HG02642 (cell line): ENCODE results near the gene RPS6KC1.
"Not testable (repeated sequence)": the region's sequence is repeated elsewhere in the genome, so short reads cannot be mapped to it uniquely, and the experiment has no call there.

Experiments used
- ATAC-seq: cut with Tn5 transposase; IDR thresholded peaks from one replicate; pipeline ENCODE4 v1.9.1; 2021; ENCODE audit warnings: mild to moderate bottlenecking; ENCODE audit not compliant: unreplicated experiment, poor library complexity

RPS6KC1 gene

GRCh38 chr1:213054733-213055591 is 3.9 kb downstream of the RPS6KC1 start:
- ATAC-seq = no peak

DNA sequence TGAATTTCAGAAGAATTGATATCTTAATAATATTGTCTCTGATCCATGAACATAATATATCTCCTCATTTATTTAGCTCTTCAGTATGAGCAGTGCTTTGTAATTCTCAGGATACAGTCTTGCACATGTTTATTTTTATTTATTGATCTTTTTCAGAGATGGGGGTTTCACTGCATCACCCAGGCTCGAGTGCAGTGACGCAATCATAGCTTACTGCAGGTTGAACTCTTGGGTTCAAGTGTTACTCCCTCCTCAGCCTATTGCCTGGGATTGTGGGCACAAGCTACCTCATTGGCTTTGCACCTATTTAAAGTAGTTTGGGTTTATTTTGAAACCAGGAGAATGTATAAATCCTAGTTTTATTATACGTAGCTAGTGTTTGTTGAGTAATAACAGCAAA is 4.7 kb downstream of the RPS6KC1 start:
- ATAC-seq = no peak

DNA sequence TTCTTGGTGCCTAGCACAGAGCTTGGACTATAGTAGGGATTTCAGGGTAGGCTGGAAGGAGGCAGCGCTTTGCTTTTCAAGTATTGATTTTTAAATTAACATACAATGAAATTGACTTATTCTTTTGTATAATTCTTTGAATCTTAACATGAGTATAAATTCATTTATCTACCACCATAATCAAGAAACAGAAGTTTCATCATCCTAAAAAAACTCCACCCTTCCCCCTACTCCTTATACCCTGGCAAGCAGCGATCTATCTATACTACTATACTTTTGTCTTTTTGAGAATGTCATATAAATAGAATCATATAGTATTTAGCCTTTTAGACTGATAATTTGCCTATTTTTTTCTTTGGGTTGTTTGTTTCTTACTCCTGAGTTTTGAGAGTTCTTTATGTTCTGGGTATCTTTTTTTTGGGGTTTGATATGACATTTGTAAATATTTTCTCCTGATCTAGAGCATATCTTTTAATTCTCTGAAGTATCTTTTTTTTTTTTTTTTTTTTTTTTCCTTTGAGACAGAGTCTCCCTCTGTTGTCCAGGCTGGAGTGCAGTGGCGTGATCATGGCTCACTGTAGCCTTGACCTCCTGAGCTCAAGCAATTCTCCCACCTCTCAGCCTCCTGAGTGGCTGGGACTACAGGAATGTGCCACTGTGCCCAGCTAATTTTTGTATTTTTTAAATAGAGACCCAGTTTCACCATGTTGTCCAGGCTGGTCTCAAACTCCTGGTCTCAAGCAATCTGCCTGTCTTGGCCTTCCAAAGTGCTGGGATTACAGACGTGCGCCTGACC is 6.4 kb downstream of the RPS6KC1 start:
- ATAC-seq = no peak

DNA sequence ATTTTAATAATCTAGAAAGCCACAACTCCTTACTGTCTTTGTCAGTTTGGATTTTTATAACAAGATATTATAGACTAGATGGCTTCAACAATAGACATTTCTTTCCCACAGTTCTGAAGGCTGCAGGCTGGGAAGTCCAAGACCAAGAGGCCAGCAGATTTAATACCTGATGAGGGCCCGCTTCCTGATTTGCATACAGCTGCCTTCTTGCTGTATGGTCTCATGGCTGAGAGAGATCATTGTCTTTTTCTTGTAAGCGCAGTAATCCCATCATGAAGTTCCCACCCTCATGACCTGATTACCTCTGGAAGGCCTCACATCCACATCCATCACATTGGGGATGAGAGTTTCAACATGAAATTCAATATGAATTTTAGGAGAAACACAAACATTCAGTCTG is 9.8 kb downstream of the RPS6KC1 start:
- no peak for ATAC-seq

- no peak for ATAC-seq
Observed at GRCh38 chr1:213061263-213061662, 10.2 kb downstream of the RPS6KC1 start.

DNA sequence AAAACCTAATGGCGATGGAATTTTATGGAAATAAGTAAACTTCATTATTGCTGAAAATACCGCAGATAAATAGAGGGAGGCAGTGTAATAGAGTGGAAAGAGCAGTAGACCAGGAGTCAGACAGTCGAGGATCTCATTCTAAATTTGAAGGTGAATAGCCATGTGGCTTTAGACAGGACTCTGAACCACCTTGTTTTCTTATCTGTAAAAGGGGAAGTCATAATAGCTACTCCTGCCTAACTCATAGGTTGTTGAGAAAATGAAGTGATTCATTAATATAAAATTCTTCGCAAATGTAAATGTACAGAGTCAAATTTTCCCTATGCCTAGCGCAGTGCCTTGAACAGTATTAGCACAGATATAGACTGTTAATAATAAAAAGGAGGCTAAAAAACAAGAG is 14.8 kb downstream of the RPS6KC1 start:
- no peak for ATAC-seq

GRCh38 chr1:213066363-213066762 is 15.3 kb downstream of the RPS6KC1 start:
- no peak for ATAC-seq

- ATAC-seq = no peak
Observed at GRCh38 chr1:213067352-213067751, 16.3 kb downstream of the RPS6KC1 start.

DNA sequence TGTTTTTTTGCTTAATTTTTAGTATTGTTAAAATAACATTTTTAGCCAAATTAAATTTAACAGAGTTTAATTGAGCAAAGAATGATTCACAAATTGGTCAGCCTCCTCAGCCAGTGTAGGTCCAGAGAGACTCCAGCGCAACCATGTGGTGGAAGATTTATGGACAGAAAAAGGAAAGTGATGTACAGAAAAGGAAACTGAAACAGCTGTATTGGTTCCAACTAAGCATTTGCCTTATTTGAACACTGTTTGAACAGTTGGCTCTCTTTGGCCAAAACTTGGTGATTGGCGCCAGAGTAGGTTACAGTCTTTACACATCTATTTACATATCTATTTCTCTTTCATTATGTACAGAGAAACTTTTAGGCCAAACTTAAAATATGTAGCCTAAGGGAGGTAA is 19.4 kb downstream of the RPS6KC1 start:
- peak; percentile 94 for ATAC-seq

DNA sequence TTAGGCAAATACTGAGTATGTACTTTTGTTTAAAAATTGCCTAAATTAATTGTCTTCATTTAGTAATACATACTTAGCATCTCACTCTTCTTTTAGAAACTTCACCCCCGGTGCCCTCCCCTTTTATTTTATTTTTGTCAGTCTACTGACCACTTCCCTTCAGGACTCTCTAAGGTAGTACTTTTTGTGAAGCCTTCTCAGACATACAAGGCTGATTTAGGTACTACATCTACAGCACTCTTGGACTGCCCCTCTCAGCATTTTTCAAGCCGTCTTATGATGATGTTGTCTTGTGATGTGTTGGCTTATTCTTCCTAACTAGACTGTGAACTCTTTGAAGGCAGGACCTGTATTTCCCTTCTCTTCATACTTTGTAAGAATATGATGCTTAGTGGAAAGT is 24.7 kb downstream of the RPS6KC1 start:
- peak; percentile 71 for ATAC-seq

GRCh38 chr1:213082420-213083111 is 31.5 kb downstream of the RPS6KC1 start:
- ATAC-seq = no peak

GRCh38 chr1:213083112-213083445 is 32.0 kb downstream of the RPS6KC1 start:
- ATAC-seq = no peak

DNA sequence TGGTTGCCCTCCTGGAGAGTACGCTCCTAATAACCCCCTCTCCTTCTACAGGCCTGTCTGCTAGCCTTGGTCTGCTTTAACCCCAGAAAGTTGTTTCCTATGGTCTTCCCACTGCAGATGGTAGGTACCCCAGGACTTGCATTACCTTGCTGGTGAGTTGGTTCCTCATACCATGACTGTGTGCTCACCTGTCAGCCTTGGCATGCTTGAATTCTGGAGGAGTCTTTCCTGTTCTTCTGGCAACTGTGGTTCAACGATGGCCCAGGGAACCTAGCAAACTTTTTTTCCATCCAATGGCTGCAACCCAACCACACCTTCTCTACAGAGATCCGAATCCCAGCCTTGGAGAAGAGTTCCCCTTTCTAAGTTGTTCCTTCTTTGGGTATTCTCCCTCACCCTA is 36.9 kb downstream of the RPS6KC1 start:
- no peak for ATAC-seq

DNA sequence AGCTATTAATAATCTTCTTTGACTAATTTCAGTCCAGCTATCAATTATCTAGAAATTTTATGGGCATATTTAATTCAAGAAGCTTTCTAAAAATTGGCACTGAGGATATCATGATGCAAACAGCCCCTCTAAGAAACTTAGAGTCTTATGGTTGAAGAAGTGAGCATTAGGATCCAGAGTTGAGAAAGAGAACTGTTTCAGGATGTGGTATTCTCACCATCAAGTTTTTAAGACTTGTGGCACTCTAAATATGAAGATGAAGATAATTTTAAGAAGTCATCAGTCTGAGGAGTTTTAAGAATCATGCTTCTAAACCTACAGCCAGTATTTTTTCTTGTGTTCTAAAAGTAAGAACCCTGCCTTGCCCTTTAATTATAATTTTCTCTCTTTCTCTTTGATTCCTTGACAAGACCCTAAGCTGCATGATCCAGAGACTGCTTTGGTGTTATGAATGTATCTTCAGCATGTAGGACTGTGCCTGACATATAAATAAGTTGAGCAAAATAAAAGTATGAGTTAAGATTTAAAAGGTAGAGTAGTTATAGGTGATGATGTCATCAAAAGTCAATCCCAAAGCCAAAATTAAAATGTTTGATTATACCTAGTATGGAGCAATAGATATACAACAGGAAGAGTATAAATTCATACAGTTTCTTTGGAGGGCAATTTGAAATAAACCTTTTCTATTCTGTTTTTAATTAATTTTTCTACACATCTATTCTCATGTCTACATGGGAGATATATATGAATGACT is 39.1 kb downstream of the RPS6KC1 start:
- ATAC-seq = no peak

DNA sequence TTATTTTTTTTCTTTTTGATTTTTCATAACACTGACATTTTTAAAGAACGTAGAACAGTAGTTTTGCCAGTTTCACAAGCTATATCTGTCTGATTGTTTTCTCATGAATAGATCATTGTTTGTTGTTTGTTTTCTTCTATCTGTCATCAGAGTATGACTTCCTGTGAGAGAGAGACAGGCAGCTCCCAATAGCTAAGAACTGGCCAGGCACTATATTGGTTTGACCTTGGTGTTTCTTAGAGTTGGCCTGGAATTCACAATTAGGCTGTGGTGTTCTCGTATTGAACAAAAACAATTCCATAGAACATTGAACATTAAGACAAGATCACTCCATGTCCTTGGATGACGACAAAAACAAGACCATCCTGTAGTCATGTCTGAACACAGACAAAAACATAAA is 43.4 kb downstream of the RPS6KC1 start:
- no peak for ATAC-seq

- no peak for ATAC-seq
Observed at GRCh38 chr1:213095467-213095866, 44.4 kb downstream of the RPS6KC1 start.

- no peak for ATAC-seq
Observed at GRCh38 chr1:213099682-213100399, 48.8 kb downstream of the RPS6KC1 start.

GRCh38 chr1:213100565-213100964 is 49.5 kb downstream of the RPS6KC1 start:
- not testable (repeated sequence) for ATAC-seq

DNA sequence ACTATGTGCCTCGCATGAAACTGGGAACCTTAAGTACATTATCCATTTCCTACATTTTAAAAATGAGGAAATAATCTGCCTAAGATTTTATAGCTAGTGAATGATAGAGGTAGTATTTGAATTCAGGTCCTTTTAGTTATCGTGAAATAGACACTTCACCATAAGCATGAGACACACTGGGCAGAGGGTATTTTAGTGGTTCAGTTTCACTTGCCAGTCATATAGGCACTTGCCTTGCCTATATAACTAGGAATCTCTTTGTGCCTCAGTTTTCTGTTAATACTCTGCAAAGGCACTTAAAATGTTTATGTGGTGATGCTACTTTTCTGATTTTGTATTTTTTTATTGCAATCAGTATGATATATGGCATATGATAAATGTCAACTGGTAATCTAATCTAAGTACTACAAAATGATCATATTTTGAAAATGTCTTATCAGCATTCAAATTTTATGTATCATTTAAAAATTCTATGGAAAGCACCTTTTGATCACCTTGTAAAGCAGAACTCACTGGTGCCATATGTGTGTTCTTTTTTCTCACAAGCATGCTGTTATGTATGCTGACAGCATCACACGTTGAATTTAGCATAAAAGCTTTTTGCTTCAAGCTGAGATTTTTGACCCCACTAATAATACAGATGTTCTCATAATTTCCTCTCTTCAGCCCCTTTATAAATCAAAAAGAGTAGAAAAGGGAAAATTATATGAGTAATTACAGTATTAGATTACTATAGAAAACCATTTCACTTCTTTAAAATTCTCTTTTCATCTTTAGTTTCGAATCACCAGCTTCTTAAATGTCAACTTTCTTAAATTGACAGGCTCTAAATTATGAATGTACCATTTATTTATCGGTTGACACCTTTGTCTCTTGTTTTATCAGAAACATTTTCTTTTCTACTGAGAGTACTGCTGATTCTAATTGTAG is 52.6 kb downstream of the RPS6KC1 start:
- no peak for ATAC-seq
